PFSK-1 (cell line): ENCODE data around the gene WDR49.

Source experiments
- FOXP2 ChIP-seq: optimal IDR thresholded peaks from 2 replicates; pipeline ENCODE3; 2011; ENCODE audit warnings: borderline replicate concordance, control low read depth, inconsistent platforms; ENCODE audit not compliant: insufficient read depth; ENCODE audit errors: extremely low read length, extremely low read depth
- POLR2AphosphoS5 ChIP-seq: IDR thresholded peaks from 2 replicates; pipeline ENCODE4 v1.6.1; 2012; ENCODE audit warnings: low read depth, mild to moderate bottlenecking, control low read depth, low read length, moderate library complexity
- SIN3A ChIP-seq: IDR thresholded peaks from 2 replicates; pipeline ENCODE4 v1.6.1; 2012; ENCODE audit warnings: mild to moderate bottlenecking, low read length, moderate library complexity, borderline replicate concordance; ENCODE audit not compliant: insufficient read depth

DNA sequence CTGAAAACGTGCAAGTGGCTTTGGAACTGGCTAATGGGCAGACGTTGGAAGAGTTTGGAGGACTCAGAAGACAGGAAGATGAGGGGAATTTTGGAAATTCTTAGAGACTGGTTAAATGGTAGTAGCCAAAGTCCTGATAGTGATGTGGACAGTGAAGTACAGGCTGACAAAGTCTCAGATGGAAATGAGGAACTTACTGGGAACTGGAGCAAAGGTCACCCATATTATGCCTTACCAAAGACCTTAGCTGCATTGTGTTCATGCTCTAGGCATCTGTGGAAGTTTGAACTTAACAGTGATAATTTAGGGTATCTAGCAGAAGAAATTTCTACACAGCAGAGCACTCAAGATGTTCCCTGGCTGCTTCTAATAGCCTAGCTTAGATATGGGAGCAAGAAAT, 151.3 kb downstream of the WDR49 start:
- TF ChIP-seq POLR2AphosphoS5: no peak
- no peak for TF ChIP-seq FOXP2
- TF ChIP-seq SIN3A: no peak
